HG02623 (cell line): Measurements from ENCODE around the gene DOK6.
"Not testable (repeated sequence)": the region's sequence is repeated elsewhere in the genome, so short reads cannot be mapped to it uniquely, and the experiment has no call there.

Experiments
- ATAC-seq: cut with Tn5 transposase; IDR thresholded peaks from one replicate; pipeline ENCODE4 v1.9.1; 2021; ENCODE audit warnings: moderate library complexity; ENCODE audit not compliant: unreplicated experiment

DOK6 gene

GRCh38 chr18:69787825-69788547 lies 387.3 kb downstream of the DOK6 start:
- no peak for ATAC-seq

- ATAC-seq = no peak
These were observed 389.1 kb downstream of the DOK6 start for GRCh38 chr18:69789794-69790193.

- ATAC-seq = no peak
These were observed 390.0 kb downstream of the DOK6 start for GRCh38 chr18:69790649-69791048.

- no peak for ATAC-seq
These were observed 395.1 kb downstream of the DOK6 start for GRCh38 chr18:69795791-69796190.

- ATAC-seq = no peak
These were observed 404.3 kb downstream of the DOK6 start for GRCh38 chr18:69804776-69805501.

GRCh38 chr18:69808399-69808798 lies 407.7 kb downstream of the DOK6 start:
- ATAC-seq = no peak

GRCh38 chr18:69813559-69813958 lies 412.9 kb downstream of the DOK6 start:
- ATAC-seq = no peak

GRCh38 chr18:69814861-69815385 lies 414.2 kb downstream of the DOK6 start:
- ATAC-seq = no peak

GRCh38 chr18:69817335-69817940 lies 416.8 kb downstream of the DOK6 start:
- no peak for ATAC-seq

- no peak for ATAC-seq
These were observed 418.8 kb downstream of the DOK6 start for GRCh38 chr18:69819460-69819859.

GRCh38 chr18:69820538-69820937 lies 419.9 kb downstream of the DOK6 start:
- no peak for ATAC-seq

- ATAC-seq = no peak
These were observed 429.5 kb downstream of the DOK6 start for GRCh38 chr18:69830189-69830588.

- ATAC-seq = not testable (repeated sequence)
These were observed 434.3 kb downstream of the DOK6 start for GRCh38 chr18:69834980-69835379.

GRCh38 chr18:69838003-69838402 lies 437.3 kb downstream of the DOK6 start:
- ATAC-seq = no peak

- peak; percentile 62 for ATAC-seq
These were observed 438.1 kb downstream of the DOK6 start for GRCh38 chr18:69838620-69839411.

- no peak for ATAC-seq
These were observed 438.8 kb downstream of the DOK6 start for GRCh38 chr18:69839497-69839896.

- no peak for ATAC-seq
These were observed 439.3 kb downstream of the DOK6 start for GRCh38 chr18:69840001-69840400.

GRCh38 chr18:69840445-69840844 lies 439.8 kb downstream of the DOK6 start:
- ATAC-seq = no peak

GRCh38 chr18:69841117-69841516 lies 440.4 kb downstream of the DOK6 start:
- no peak for ATAC-seq

GRCh38 chr18:69843015-69843414 lies 442.3 kb downstream of the DOK6 start:
- no peak for ATAC-seq

- ATAC-seq = no peak
These were observed 444.0 kb downstream of the DOK6 start for GRCh38 chr18:69844656-69845055.
